Caco-2 (cell line): ENCODE measurements around the gene E2F4. TPM values are rescaled to one million over a fixed set of nuclear protein-coding genes. Genes with fewer than 3 reads are reported as not detected.
A peak's percentile ranks its signal among the peaks of the same experiment; 100 is the strongest.

Source experiments
- BruUV-seq: library from RNA; stranded (reverse); fragments of 400-500 nt; replicated peaks from 2 replicates; lab custom pipeline; 2021; lab: Mats Ljungman, UMichigan
- CTCF ChIA-PET: fragments of 300-600 bp; sonication (Branson Sonifier 250); formaldehyde crosslinking; loops from one replicate; lab custom pipeline; 2022; ENCODE audit warnings: antibody characterized with exemption; lab: Charles Lee
- POLR2A ChIA-PET: fragments of 300-600 bp; sonication (Branson Sonifier 250); formaldehyde crosslinking; loops from one replicate; lab custom pipeline; 2022; ENCODE audit warnings: antibody characterized with exemption; lab: Charles Lee
- DNase-seq, 2 experiments: peaks; one replicate each; pipeline versions ENCODE4 v3.0.0 to v3.0.0-alpha.2; 2020 to 2022
- H3K27me3 ChIP-seq: replicated peaks from 2 replicates; pipeline ENCODE4 v1.6.0; 2011; ENCODE audit warnings: low read length; ENCODE audit not compliant: control insufficient read depth, insufficient read depth
- H3K36me3 ChIP-seq: 2 replicates; pipeline ENCODE4 v1.5.1; 2011; ENCODE audit warnings: low read length; ENCODE audit not compliant: control insufficient read depth, insufficient read depth
- H3K4me1 ChIP-seq: fragments of 250-450 bp; sonication (Bioruptor Pico); 2 replicates; pipeline ENCODE4 v1.5.1; 2020; ENCODE audit warnings: mild to moderate bottlenecking
- H3K4me3 ChIP-seq: 2 replicates; pipeline ENCODE4 v1.5.1; 2011; ENCODE audit warnings: low read depth, mild to moderate bottlenecking, control low read depth, low read length
- H3K9me3 ChIP-seq: fragments of 250-450 bp; sonication (Bioruptor Pico); 2 replicates; pipeline ENCODE4 v1.5.1; 2020; ENCODE audit warnings: mild to moderate bottlenecking, moderate library complexity
- H3K27ac Mint-ChIP-seq: one replicate; pipeline ENCODE4 v1.8.0; 2022; ENCODE audit warnings: mixed read lengths; ENCODE audit not compliant: unreplicated experiment
- H3K27me3 Mint-ChIP-seq: one replicate; pipeline ENCODE4 v1.8.0; 2022; ENCODE audit warnings: mixed read lengths; ENCODE audit not compliant: insufficient read depth, unreplicated experiment
- H3K36me3 Mint-ChIP-seq: one replicate; pipeline ENCODE4 v1.8.0; 2022; ENCODE audit warnings: mild to moderate bottlenecking, mixed read lengths; ENCODE audit not compliant: insufficient read depth, unreplicated experiment
- H3K4me1 Mint-ChIP-seq: one replicate; pipeline ENCODE4 v1.8.0; 2022; ENCODE audit warnings: low read depth, mixed read lengths; ENCODE audit not compliant: unreplicated experiment
- H3K4me3 Mint-ChIP-seq: one replicate; pipeline ENCODE4 v1.8.0; 2022; ENCODE audit warnings: mild to moderate bottlenecking, moderate library complexity, mixed read lengths; ENCODE audit not compliant: unreplicated experiment
- H3K9me3 Mint-ChIP-seq: one replicate; pipeline ENCODE4 v1.8.0; 2022; ENCODE audit warnings: mixed read lengths; ENCODE audit not compliant: unreplicated experiment
- CTCF ChIP-seq, 2 experiments: fragments of 200-600 bp in 1 of 2; IDR thresholded peaks; 1 replicate in 1 of 2; 2 replicates in 1 of 2; pipeline versions ENCODE4 v1.5.1 to v1.8.0; 2011 to 2022; ENCODE audit warnings: antibody characterized with exemption in 1 of 2, control low read depth in 1 of 2, inconsistent platforms in 1 of 2, low read depth in 1 of 2, low read length in 1 of 2, mild to moderate bottlenecking in 1 of 2, moderate library complexity in 1 of 2; ENCODE audit not compliant: insufficient read depth in 1 of 2, severe bottlenecking in 1 of 2, unreplicated experiment in 1 of 2
- intact Hi-C: fragments of 100-400 bp; cut with micrococcal nuclease; formaldehyde crosslinking; loops from one replicate; pipeline ENCODE4 v1.10.0; 2022; ENCODE audit not compliant: unreplicated experiment
- total RNA-seq: library from RNA; stranded (reverse); gene quantifications from 2 replicates; pipeline ENCODE4 v1.2.3, GENCODE V29; 2022

Gene E2F4
- total RNA-seq, 1 experiment from 2014 or later = 115 TPM

GRCh38 chr16:67228034-67228785, 36.3 kb downstream of the E2F4 start:
- Mint-ChIP-seq H3K27ac (peak overlapping the region; percentile 98), H3K4me1 (peaks cover 20% of the 10 kb centered on the region), H3K4me3 (peak overlapping the region; percentile 98), H3K9me3 (no peaks in the 10 kb centered on the region), H3K27me3 (no peaks in the 10 kb centered on the region), H3K36me3 (peaks cover 62% of the 10 kb centered on the region)
- ChIA-PET POLR2A (interaction anchor here (0.5 to 1.5 kb wide), 3 partner anchors 18 to 432 kb away, joined by 4 to 10 read pairs (median 7); partner anchors contain the start of gene ACD), CTCF (interaction anchor here (0.6 to 2.2 kb wide), 6 partner anchors 19 to 293 kb away, joined by 3 to 31 read pairs (median 5); partner anchors contain the start of genes ELMO3 and FHOD1)
- TSS peak; percentile 30 for BruUV-seq
- no peak for TF ChIP-seq CTCF (IDR thresholded peaks at IDR 0.05; ENCODE audit: insufficient read depth in 1 of 2, low read depth in 1 of 2, low read length in 1 of 2, severe bottlenecking in 1 of 2, unreplicated experiment in 1 of 2)
- Histone ChIP-seq H3K4me1 (peaks cover 7% of the 10 kb centered on the region; the same call in 1 of the 2 replicates), H3K9me3 (no peaks in the 10 kb centered on the region), H3K27me3 (no peaks in the 10 kb centered on the region), H3K36me3 (peaks cover 11% of the 10 kb centered on the region), H3K4me3 (peak overlapping the region; percentile 96)
- intact Hi-C loops = no loop called here
- DNase-seq = no peak

- no peaks in the 10 kb centered on the region for H3K27me3 ChIP-seq
- H3K9me3 Mint-ChIP-seq = no peaks in the 10 kb centered on the region
- H3K4me3 Mint-ChIP-seq = peak overlapping the region; percentile 98
- ChIA-PET POLR2A (interaction anchor here (1.5 kb wide), 1 partner anchor 17 kb away, joined by 7 read pairs; no protein-coding TSS in a partner anchor), CTCF (no interaction called here)
- no peak for DNase-seq
- peaks cover 13% of the 10 kb centered on the region for H3K36me3 ChIP-seq
- no peak overlapping the region for H3K27ac Mint-ChIP-seq
- intact Hi-C loops = no loop called here
- H3K9me3 ChIP-seq = no peaks in the 10 kb centered on the region
- H3K27me3 Mint-ChIP-seq = no peaks in the 10 kb centered on the region
- H3K36me3 Mint-ChIP-seq = peaks cover 68% of the 10 kb centered on the region
- peaks cover 7% of the 10 kb centered on the region; the same call in 1 of the 2 replicates for H3K4me1 ChIP-seq
- no TSS peak for BruUV-seq
- no peak overlapping the region for H3K4me3 ChIP-seq
- H3K4me1 Mint-ChIP-seq = peaks cover 20% of the 10 kb centered on the region
- no peak for TF ChIP-seq CTCF (IDR thresholded peaks at IDR 0.05; ENCODE audit: insufficient read depth in 1 of 2, low read depth in 1 of 2, low read length in 1 of 2, severe bottlenecking in 1 of 2, unreplicated experiment in 1 of 2)
Measured at GRCh38 chr16:67228905-67229304, 37.0 kb downstream of the E2F4 start.

GRCh38 chr16:67229906-67230808, 38.2 kb downstream of the E2F4 start:
- peaks cover 7% of the 10 kb centered on the region; the same call in 1 of the 2 replicates for H3K4me1 ChIP-seq
- H3K4me1 Mint-ChIP-seq = peaks cover 20% of the 10 kb centered on the region
- H3K27me3 Mint-ChIP-seq = no peaks in the 10 kb centered on the region
- BruUV-seq = no TSS peak
- H3K9me3 Mint-ChIP-seq = no peaks in the 10 kb centered on the region
- H3K36me3 ChIP-seq = peaks cover 13% of the 10 kb centered on the region
- H3K4me3 ChIP-seq = no peak overlapping the region
- DNase-seq = no peak
- H3K9me3 ChIP-seq = no peaks in the 10 kb centered on the region
- intact Hi-C loops = no loop called here
- H3K4me3 Mint-ChIP-seq = no peak overlapping the region
- CTCF ChIA-PET = interaction anchor here (1.0 kb wide), 1 partner anchor 16 kb away, joined by 6 read pairs; no protein-coding TSS in a partner anchor
- no peak overlapping the region for H3K27ac Mint-ChIP-seq
- no peaks in the 10 kb centered on the region for H3K27me3 ChIP-seq
- no peak for TF ChIP-seq CTCF (IDR thresholded peaks at IDR 0.05; ENCODE audit: insufficient read depth in 1 of 2, low read depth in 1 of 2, low read length in 1 of 2, severe bottlenecking in 1 of 2, unreplicated experiment in 1 of 2)
- POLR2A ChIA-PET = interaction anchor here (1.2 kb wide), 1 partner anchor 38 kb away, joined by 10 read pairs; no protein-coding TSS in a partner anchor
- H3K36me3 Mint-ChIP-seq = peaks cover 81% of the 10 kb centered on the region
